Fibroblast of mammary gland (primary cell): ENCODE data around the gene ACER2.

ENCODE experiments used
- DNase-seq: peaks from one replicate; pipeline ENCODE4 v3.0.0-alpha.2; 2010; ENCODE audit warnings: low read depth
- H3K4me3 ChIP-seq: 2 replicates; pipeline ENCODE4 v1.5.1; 2011; ENCODE audit warnings: low read depth, mild to moderate bottlenecking, low read length, moderate library complexity; ENCODE audit not compliant: control insufficient read depth
- CTCF ChIP-seq: conservative IDR thresholded peaks from 2 replicates; pipeline ENCODE4 v1.5.1; 2011; ENCODE audit warnings: low read depth, low read length, inconsistent platforms; ENCODE audit not compliant: control insufficient read depth, insufficient read depth

ACER2 gene

GRCh38 chr9:19480345-19480744 lies 71.5 kb downstream of the ACER2 start:
- TF ChIP-seq CTCF = no peak
- DNase-seq = no peak
- H3K4me3 ChIP-seq = no peak overlapping the region

- no peak for TF ChIP-seq CTCF
- H3K4me3 ChIP-seq = no peak overlapping the region
- DNase-seq = no peak
Measured at GRCh38 chr9:19481121-19481870, 72.5 kb downstream of the ACER2 start.

GRCh38 chr9:19481971-19482404 lies 73.2 kb downstream of the ACER2 start:
- no peak for TF ChIP-seq CTCF
- no peak overlapping the region for H3K4me3 ChIP-seq
- no peak for DNase-seq

GRCh38 chr9:19484699-19485098 lies 75.9 kb downstream of the ACER2 start:
- TF ChIP-seq CTCF = no peak
- no peak for DNase-seq

GRCh38 chr9:19485193-19485592 lies 76.4 kb downstream of the ACER2 start:
- no peak overlapping the region for H3K4me3 ChIP-seq
- DNase-seq = no peak
- no peak for TF ChIP-seq CTCF

More at GRCh38 chr9:19484699-19485098, 75.9 kb downstream of the ACER2 start:
- H3K4me3 ChIP-seq = no peak overlapping the region

GRCh38 chr9:19486803-19487202 lies 78.0 kb downstream of the ACER2 start:
- no peak overlapping the region for H3K4me3 ChIP-seq
- no peak for DNase-seq
- TF ChIP-seq CTCF = no peak
